Measurements from ENCODE around the gene STMN1. TPM values are rescaled to one million over a fixed set of nuclear protein-coding genes. Genes with fewer than 3 reads are reported as not detected.

Gene STMN1
- polyA plus RNA-seq, 1 donor (not counting 4 experiments of a cell fraction or from before 2014, with no cell fraction given), result 82.8 TPM

- H3K79me2 ChIP-seq (ENCODE audit: control insufficient read depth, insufficient read depth, low read length), result no peaks in the 10 kb centered on the region
- H3K4me1 ChIP-seq (ENCODE audit: control insufficient read depth, extremely low read depth, insufficient read depth, low read length), result no peaks in the 10 kb centered on the region
- H3K27me3 ChIP-seq (ENCODE audit: control insufficient read depth, extremely low read depth, insufficient read depth, low read length), result no peaks in the 10 kb centered on the region
- H4K20me1 ChIP-seq (ENCODE audit: control insufficient read depth, extremely low read depth, insufficient read depth, low read length), result no peaks in the 10 kb centered on the region
- H2AFZ ChIP-seq (ENCODE audit: control insufficient read depth, low read length), result no peak overlapping the region
- dilution Hi-C loops (cut with MboI; ENCODE audit: extremely low pct_ligation_motif_present, low sequenced_read_pairs), result no loop called here
- no peak overlapping the region for H3K4me3 ChIP-seq (ENCODE audit: control insufficient read depth in 2 of 3, extremely low read depth in 1 of 3, insufficient read depth in 2 of 3, low read depth in 1 of 3, low read length in 3 of 3)
- TF ChIP-seq, protein P1, sequence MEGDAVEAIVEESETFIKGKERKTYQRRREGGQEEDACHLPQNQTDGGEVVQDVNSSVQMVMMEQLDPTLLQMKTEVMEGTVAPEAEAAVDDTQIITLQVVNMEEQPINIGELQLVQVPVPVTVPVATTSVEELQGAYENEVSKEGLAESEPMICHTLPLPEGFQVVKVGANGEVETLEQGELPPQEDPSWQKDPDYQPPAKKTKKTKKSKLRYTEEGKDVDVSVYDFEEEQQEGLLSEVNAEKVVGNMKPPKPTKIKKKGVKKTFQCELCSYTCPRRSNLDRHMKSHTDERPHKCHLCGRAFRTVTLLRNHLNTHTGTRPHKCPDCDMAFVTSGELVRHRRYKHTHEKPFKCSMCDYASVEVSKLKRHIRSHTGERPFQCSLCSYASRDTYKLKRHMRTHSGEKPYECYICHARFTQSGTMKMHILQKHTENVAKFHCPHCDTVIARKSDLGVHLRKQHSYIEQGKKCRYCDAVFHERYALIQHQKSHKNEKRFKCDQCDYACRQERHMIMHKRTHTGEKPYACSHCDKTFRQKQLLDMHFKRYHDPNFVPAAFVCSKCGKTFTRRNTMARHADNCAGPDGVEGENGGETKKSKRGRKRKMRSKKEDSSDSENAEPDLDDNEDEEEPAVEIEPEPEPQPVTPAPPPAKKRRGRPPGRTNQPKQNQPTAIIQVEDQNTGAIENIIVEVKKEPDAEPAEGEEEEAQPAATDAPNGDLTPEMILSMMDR (optimal IDR thresholded peaks at IDR 0.05 in 1 of 3, IDR thresholded peaks at IDR 0.05 in 1 of 3, conservative IDR thresholded peaks at IDR 0.05 in 1 of 3; ENCODE audit: extremely low read depth in 1 of 3, insufficient read depth in 2 of 3, low read length in 3 of 3), result no peak
- no peak for TF ChIP-seq EZH2 (IDR thresholded peaks at IDR 0.05; ENCODE audit: low read length)
- FAIRE-seq, result no peak
- H3K4me2 ChIP-seq (ENCODE audit: control insufficient read depth, extremely low read depth, insufficient read depth, low read depth, low read length), result no peak overlapping the region
- no peak overlapping the region for H3K9ac ChIP-seq (ENCODE audit: control insufficient read depth, extremely low read depth, insufficient read depth, low read length)
- DNase-seq (ENCODE audit: low read depth, low spot score), result no peak
- H3K9me1 ChIP-seq (ENCODE audit: control insufficient read depth, extremely low read depth, insufficient read depth, low read length), result no peaks in the 10 kb centered on the region
- H3K27ac ChIP-seq (ENCODE audit: control insufficient read depth, insufficient read depth, low read length), result no peak overlapping the region
- no peaks in the 10 kb centered on the region for H3K36me3 ChIP-seq (ENCODE audit: control insufficient read depth in 2 of 2, extremely low read depth in 1 of 2, insufficient read depth in 2 of 2, low read length in 2 of 2)
- no peaks in the 10 kb centered on the region for H3K9me3 ChIP-seq (ENCODE audit: control insufficient read depth, low read depth, low read length)
Observed at GRCh38 chr1:25948641-25949040, 42.4 kb upstream of the STMN1 start.

DNA sequence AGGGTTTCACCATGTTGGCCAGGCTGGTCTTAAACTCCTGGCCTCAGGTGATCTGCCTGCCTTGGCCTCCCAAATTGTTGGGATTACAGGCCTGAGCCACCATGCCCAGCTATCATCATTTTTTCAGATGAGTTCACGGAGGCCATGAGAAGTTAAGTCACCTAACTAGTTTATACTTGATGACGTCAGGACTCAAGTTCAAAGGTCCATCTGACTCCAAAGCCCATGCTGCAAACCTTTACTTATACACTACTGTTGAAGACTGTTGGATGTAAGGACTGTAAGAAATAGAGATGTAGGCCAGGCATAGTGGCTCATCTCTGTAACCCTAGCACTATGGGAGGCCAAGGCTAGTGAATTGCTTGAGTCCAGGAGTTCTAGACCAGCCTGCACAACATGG is 40.8 kb upstream of the STMN1 start:
- no peak overlapping the region for H2AFZ ChIP-seq (ENCODE audit: control insufficient read depth, low read length)
- no peaks in the 10 kb centered on the region for H4K20me1 ChIP-seq (ENCODE audit: control insufficient read depth, extremely low read depth, insufficient read depth, low read length)
- dilution Hi-C loops (cut with MboI; ENCODE audit: extremely low pct_ligation_motif_present, low sequenced_read_pairs), result no loop called here
- FAIRE-seq (no peak), DNase-seq (ENCODE audit: low read depth, low spot score) (no peak)
- no peak overlapping the region for H3K27ac ChIP-seq (ENCODE audit: control insufficient read depth, insufficient read depth, low read length)
- H3K79me2 ChIP-seq (ENCODE audit: control insufficient read depth, insufficient read depth, low read length), result no peaks in the 10 kb centered on the region
- H3K4me3 ChIP-seq (ENCODE audit: control insufficient read depth in 2 of 3, extremely low read depth in 1 of 3, insufficient read depth in 2 of 3, low read depth in 1 of 3, low read length in 3 of 3), result no peak overlapping the region
- TF ChIP-seq, protein P1 (optimal IDR thresholded peaks at IDR 0.05 in 1 of 3, IDR thresholded peaks at IDR 0.05 in 1 of 3, conservative IDR thresholded peaks at IDR 0.05 in 1 of 3; ENCODE audit: extremely low read depth in 1 of 3, insufficient read depth in 2 of 3, low read length in 3 of 3), result no peak
- no peak for TF ChIP-seq EZH2 (IDR thresholded peaks at IDR 0.05; ENCODE audit: low read length)
- H3K36me3 ChIP-seq (ENCODE audit: control insufficient read depth in 2 of 2, extremely low read depth in 1 of 2, insufficient read depth in 2 of 2, low read length in 2 of 2), result no peaks in the 10 kb centered on the region
- H3K9ac ChIP-seq (ENCODE audit: control insufficient read depth, extremely low read depth, insufficient read depth, low read length), result no peak overlapping the region
- H3K4me1 ChIP-seq (ENCODE audit: control insufficient read depth, extremely low read depth, insufficient read depth, low read length), result no peaks in the 10 kb centered on the region
- H3K27me3 ChIP-seq (ENCODE audit: control insufficient read depth, extremely low read depth, insufficient read depth, low read length), result no peaks in the 10 kb centered on the region
- no peak overlapping the region for H3K4me2 ChIP-seq (ENCODE audit: control insufficient read depth, extremely low read depth, insufficient read depth, low read depth, low read length)
- H3K9me3 ChIP-seq (ENCODE audit: control insufficient read depth, low read depth, low read length), result no peaks in the 10 kb centered on the region
- no peaks in the 10 kb centered on the region for H3K9me1 ChIP-seq (ENCODE audit: control insufficient read depth, extremely low read depth, insufficient read depth, low read length)
